Measurements from ENCODE around the gene ZNF441.

DNA sequence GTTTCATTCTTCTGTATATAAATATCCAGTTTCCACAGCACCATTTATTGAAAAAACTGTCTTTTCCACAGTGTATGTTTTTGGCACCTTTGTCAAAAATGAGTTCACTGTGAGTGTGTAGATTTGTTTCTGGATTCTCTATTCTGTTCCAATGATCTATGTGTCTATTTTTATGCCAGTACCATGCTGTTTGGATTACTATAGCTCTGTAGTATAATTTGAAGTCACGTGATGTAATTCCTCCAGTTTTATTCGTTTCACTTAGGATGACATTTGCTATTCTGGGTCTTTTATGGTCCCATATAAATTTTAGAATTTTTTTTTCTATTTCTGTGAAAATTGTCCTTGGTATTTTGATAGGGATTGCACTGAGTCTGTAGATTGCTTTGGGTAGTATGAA lies 17.0 kb upstream of the ZNF441 start:
- no peak for TF ChIP-seq EP300 (IDR thresholded peaks at IDR 0.05)
- TF ChIP-seq, protein P1, sequence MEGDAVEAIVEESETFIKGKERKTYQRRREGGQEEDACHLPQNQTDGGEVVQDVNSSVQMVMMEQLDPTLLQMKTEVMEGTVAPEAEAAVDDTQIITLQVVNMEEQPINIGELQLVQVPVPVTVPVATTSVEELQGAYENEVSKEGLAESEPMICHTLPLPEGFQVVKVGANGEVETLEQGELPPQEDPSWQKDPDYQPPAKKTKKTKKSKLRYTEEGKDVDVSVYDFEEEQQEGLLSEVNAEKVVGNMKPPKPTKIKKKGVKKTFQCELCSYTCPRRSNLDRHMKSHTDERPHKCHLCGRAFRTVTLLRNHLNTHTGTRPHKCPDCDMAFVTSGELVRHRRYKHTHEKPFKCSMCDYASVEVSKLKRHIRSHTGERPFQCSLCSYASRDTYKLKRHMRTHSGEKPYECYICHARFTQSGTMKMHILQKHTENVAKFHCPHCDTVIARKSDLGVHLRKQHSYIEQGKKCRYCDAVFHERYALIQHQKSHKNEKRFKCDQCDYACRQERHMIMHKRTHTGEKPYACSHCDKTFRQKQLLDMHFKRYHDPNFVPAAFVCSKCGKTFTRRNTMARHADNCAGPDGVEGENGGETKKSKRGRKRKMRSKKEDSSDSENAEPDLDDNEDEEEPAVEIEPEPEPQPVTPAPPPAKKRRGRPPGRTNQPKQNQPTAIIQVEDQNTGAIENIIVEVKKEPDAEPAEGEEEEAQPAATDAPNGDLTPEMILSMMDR (IDR thresholded peaks at IDR 0.05), result no peak

All from gastroesophageal sphincter (tissue), 3 donors.